ENCODE measurements around the gene MAGEL2. TPM values are rescaled to one million over a fixed set of nuclear protein-coding genes. Genes with fewer than 3 reads are reported as not detected.

Gene MAGEL2
- total and polyA plus RNA-seq, 4 donors = under 0.01 to 0.09 (median 0.02) TPM; not detected in 1

DNA sequence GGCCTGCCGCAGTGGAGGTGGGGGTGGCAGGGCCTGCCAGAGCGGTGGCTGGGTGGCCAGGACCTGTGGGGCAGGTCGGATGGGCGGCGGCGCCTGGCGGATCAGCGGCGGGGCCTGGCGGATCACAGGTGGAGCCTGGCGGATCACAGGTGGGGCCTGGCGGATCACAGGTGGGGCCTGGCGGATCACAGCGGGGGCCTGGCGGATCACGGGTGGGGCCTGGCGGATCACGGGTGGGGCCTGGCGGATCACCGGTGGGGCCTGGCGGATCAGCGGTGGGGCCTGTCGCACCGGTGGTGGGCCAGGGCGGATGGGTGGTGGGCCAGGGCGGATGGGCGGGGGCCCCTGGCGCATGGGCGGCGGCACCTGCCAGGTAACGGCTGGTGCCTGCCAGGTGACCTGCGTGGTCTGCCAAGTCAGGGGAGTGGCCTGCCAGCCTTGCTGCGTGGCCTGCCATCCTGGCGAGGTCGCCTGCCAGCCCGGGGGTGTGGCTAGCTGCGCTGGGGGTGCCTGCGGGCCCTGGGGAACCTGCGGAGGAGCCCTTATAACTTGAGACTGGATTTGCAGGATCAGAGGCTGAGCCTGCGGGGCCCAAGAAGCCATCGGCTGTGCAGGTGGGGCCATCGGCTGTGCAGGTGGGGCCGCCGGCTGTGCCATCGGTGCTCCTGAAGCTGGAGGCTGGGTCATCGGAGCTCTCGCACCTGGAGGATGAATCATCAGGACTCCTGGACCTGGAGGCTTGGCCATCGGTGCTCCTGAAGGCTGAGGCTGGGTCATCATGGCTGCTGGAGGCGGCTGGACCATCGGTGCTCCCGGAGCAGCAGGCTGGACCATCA is 1.3 kb downstream of the MAGEL2 start:
- no peak for TF ChIP-seq NR2F2 (IDR thresholded peaks at IDR 0.05)
- TF ChIP-seq, protein P1, sequence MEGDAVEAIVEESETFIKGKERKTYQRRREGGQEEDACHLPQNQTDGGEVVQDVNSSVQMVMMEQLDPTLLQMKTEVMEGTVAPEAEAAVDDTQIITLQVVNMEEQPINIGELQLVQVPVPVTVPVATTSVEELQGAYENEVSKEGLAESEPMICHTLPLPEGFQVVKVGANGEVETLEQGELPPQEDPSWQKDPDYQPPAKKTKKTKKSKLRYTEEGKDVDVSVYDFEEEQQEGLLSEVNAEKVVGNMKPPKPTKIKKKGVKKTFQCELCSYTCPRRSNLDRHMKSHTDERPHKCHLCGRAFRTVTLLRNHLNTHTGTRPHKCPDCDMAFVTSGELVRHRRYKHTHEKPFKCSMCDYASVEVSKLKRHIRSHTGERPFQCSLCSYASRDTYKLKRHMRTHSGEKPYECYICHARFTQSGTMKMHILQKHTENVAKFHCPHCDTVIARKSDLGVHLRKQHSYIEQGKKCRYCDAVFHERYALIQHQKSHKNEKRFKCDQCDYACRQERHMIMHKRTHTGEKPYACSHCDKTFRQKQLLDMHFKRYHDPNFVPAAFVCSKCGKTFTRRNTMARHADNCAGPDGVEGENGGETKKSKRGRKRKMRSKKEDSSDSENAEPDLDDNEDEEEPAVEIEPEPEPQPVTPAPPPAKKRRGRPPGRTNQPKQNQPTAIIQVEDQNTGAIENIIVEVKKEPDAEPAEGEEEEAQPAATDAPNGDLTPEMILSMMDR (IDR thresholded peaks at IDR 0.05; ENCODE audit: low read depth, low read length, missing input control) = no peak
- TF ChIP-seq ATF3 (IDR thresholded peaks at IDR 0.05) = no peak
- TF ChIP-seq EGR1 (IDR thresholded peaks at IDR 0.05; ENCODE audit: low read depth in 2 of 2) = no peak
- no peak for TF ChIP-seq ZBTB33 (IDR thresholded peaks at IDR 0.05)
- TF ChIP-seq JUND (IDR thresholded peaks at IDR 0.05) = no peak
- TF ChIP-seq FOXA1 (IDR thresholded peaks at IDR 0.05) = no peak
- Histone ChIP-seq H3K9ac (ENCODE audit: low read depth in 1 of 2, low read length in 2 of 2) (no peak overlapping the region), H3K9me3 (ENCODE audit: control insufficient read depth in 4 of 4, low read length in 3 of 4) (no peaks in the 10 kb centered on the region), H3K27me3 (ENCODE audit: control insufficient read depth in 4 of 4, insufficient read depth in 4 of 4, low read length in 3 of 4) (peaks cover 0 to 5% (median 0%) of the 10 kb centered on the region in 4 donors), H3K4me1 (ENCODE audit: control insufficient read depth in 4 of 4, insufficient read depth in 4 of 4, low read length in 3 of 4) (no peaks in the 10 kb centered on the region), H3K27ac (ENCODE audit: low read depth in 1 of 2, low read length in 2 of 2) (no peak overlapping the region), H3K4me3 (ENCODE audit: low read depth in 1 of 3, low read length in 3 of 3) (no peak overlapping the region), H3K36me3 (ENCODE audit: control insufficient read depth in 4 of 4, insufficient read depth in 3 of 4, low read depth in 1 of 4, low read length in 3 of 4) (no peaks in the 10 kb centered on the region)
- DNase-seq (ENCODE audit: low spot score) = no peak
- WGBS = 95% methylated on average over 51 of the region's 51 CpGs

DNA sequence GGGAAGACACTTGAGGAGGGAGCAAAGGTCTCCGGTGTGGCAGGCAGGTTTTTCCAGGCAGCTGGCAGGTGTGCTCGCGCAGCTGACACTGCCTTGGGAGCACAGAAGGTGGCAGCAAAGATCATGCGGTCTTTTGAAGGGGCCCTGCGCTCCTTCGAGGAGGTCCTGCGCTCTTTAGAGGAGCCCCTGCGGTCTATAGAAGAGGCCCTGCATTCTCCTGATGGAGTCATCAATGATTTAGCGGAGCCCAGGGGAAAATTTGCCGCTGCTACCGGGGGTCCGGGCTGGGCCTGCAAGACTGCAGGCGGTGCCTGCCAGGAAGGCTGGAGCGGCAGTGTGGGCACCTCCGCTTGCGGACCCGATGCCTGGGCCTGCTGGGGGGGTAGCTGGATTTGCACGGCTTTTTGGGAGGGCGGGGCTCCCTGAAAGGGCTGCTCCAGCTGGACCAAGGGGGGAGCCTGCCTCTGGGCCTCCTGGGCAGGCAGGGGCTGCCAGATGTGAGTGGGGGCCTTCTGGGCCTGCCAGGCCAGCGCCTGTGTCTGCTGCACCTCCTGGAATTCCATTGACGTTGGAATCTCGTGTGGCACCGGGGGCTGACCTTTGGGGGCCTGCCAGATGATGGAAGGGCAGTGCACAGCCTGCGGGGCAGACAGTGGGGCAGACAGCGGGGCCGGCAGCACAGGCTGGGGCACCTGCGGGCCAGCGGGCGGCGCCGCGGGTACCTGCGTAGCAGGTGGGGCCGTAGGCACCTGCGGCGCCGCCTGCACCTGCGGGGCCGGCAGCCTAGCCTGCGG is 2.1 kb downstream of the MAGEL2 start:
- peaks cover 0 to 5% (median 0%) of the 10 kb centered on the region in 4 donors for H3K27me3 ChIP-seq (ENCODE audit: control insufficient read depth in 4 of 4, insufficient read depth in 4 of 4, low read length in 3 of 4)
- TF ChIP-seq TAF1 (conservative IDR thresholded peaks at IDR 0.05) (no peak), RAD21 (IDR thresholded peaks at IDR 0.05) (no peak), FOXA2 (IDR thresholded peaks at IDR 0.05) (no peak), JUND (IDR thresholded peaks at IDR 0.05) (no peak), EGR1 (IDR thresholded peaks at IDR 0.05; ENCODE audit: low read depth in 2 of 2) (no peak), HNF4A (conservative IDR thresholded peaks at IDR 0.05) (no peak), HNF4G (IDR thresholded peaks at IDR 0.05) (no peak), SP1 (IDR thresholded peaks at IDR 0.05) (no peak), REST (IDR thresholded peaks at IDR 0.05) (no peak), YY1 (IDR thresholded peaks at IDR 0.05) (no peak), ATF3 (IDR thresholded peaks at IDR 0.05) (no peak), ZBTB33 (IDR thresholded peaks at IDR 0.05) (no peak), FOXA1 (IDR thresholded peaks at IDR 0.05) (no peak), NR2F2 (IDR thresholded peaks at IDR 0.05) (no peak), MAX (IDR thresholded peaks at IDR 0.05) (no peak)
- TF ChIP-seq, protein P1 (IDR thresholded peaks at IDR 0.05; ENCODE audit: low read depth, low read length, missing input control) = no peak

More for the DNA sequence above, 2.1 kb downstream of the MAGEL2 start:
- WGBS = 84% methylated on average over 40 of the region's 40 CpGs
- Histone ChIP-seq H3K4me3 (ENCODE audit: low read depth in 1 of 3, low read length in 3 of 3) (no peak overlapping the region), H3K9me3 (ENCODE audit: control insufficient read depth in 4 of 4, low read length in 3 of 4) (no peaks in the 10 kb centered on the region), H3K4me1 (ENCODE audit: control insufficient read depth in 4 of 4, insufficient read depth in 4 of 4, low read length in 3 of 4) (no peaks in the 10 kb centered on the region), H3K36me3 (ENCODE audit: control insufficient read depth in 4 of 4, insufficient read depth in 3 of 4, low read depth in 1 of 4, low read length in 3 of 4) (no peaks in the 10 kb centered on the region), H3K9ac (ENCODE audit: low read depth in 1 of 2, low read length in 2 of 2) (no peak overlapping the region), H3K27ac (ENCODE audit: low read depth in 1 of 2, low read length in 2 of 2) (no peak overlapping the region)
- no peak for DNase-seq (ENCODE audit: low spot score)

Measured in liver (tissue), 9 donors.